PC-3 (cell line): ENCODE measurements around the gene CCNJL. TPM values are rescaled to one million over a fixed set of nuclear protein-coding genes. Genes with fewer than 3 reads are reported as not detected.

Source experiments
- ATAC-seq: fragments of 200-7000 bp; cut with Tn5 transposase; 2 replicates; pipeline ENCODE4 v1.9.1; 2020; ENCODE audit warnings: mild to moderate bottlenecking, moderate library complexity
- Bru-seq: library from RNA; stranded (reverse); fragments of 400-500 nt; gene quantifications from one replicate; lab custom pipeline; 2021; lab: Mats Ljungman, UMichigan
- BruChase-seq, 2 experiments: library from RNA; stranded (reverse); fragments of 400-500 nt; gene quantifications; one replicate each; lab custom pipeline; 2021; lab: Mats Ljungman, UMichigan
- BruUV-seq: library from RNA; stranded (reverse); fragments of 400-500 nt; replicated peaks from 2 replicates; lab custom pipeline; 2021; lab: Mats Ljungman, UMichigan
- CTCF ChIA-PET: fragments of 300-600 bp; sonication (Branson Sonifier 250); formaldehyde crosslinking; loops from one replicate; lab custom pipeline; 2022; ENCODE audit warnings: antibody characterized with exemption; lab: Charles Lee
- POLR2A ChIA-PET: fragments of 300-600 bp; sonication (Branson Sonifier 250); formaldehyde crosslinking; loops from one replicate; lab custom pipeline; 2022; ENCODE audit warnings: antibody characterized with exemption; ENCODE audit not compliant: unreplicated experiment; lab: Charles Lee
- DNase-seq: peaks from one replicate; pipeline ENCODE4 v3.0.0-alpha.2; 2015
- H2AFZ ChIP-seq: fragments of 300-600 bp; sonication (generic); 2 replicates; pipeline ENCODE4 v1.6.0; 2016; ENCODE audit warnings: antibody characterized with exemption, low read length
- H3F3A ChIP-seq: fragments of 300-600 bp; sonication (generic); one replicate; pipeline ENCODE4 v1.6.0; 2017; ENCODE audit warnings: antibody characterized with exemption, low read length, control low read depth, mild to moderate bottlenecking; ENCODE audit not compliant: unreplicated experiment
- H3K27ac ChIP-seq: fragments of 300-600 bp; sonication (generic); 2 replicates; pipeline ENCODE4 v1.5.1; 2016; ENCODE audit warnings: mild to moderate bottlenecking, low read length
- H3K27me3 ChIP-seq: fragments of 300-600 bp; sonication (generic); 2 replicates; pipeline ENCODE4 v1.6.1; 2016; ENCODE audit warnings: low read length, mixed read lengths
- H3K36me3 ChIP-seq: fragments of 300-600 bp; sonication (generic); 2 replicates; pipeline ENCODE4 v1.6.1; 2016; ENCODE audit warnings: low read depth, mixed run types, low read length, mixed read lengths
- H3K4me1 ChIP-seq: fragments of 300-600 bp; sonication (generic); 2 replicates; pipeline ENCODE4 v1.5.1; 2016; ENCODE audit warnings: low read length; ENCODE audit not compliant: insufficient read depth
- H3K4me2 ChIP-seq: fragments of 300-600 bp; sonication (generic); 2 replicates; pipeline ENCODE4 v1.6.0; 2016; ENCODE audit warnings: low read length
- H3K4me3 ChIP-seq: fragments of 300-600 bp; sonication (generic); 2 replicates; pipeline ENCODE4 v1.5.1; 2016; ENCODE audit warnings: mild to moderate bottlenecking, low read length, mixed read lengths
- H3K79me2 ChIP-seq: fragments of 300-600 bp; sonication (generic); 2 replicates; pipeline ENCODE4 v1.6.1; 2017; ENCODE audit warnings: low read length, mixed read lengths
- H3K9ac ChIP-seq: fragments of 300-600 bp; sonication (generic); 2 replicates; pipeline ENCODE4 v1.6.0; 2016; ENCODE audit warnings: mild to moderate bottlenecking, low read length
- H3K9me2 ChIP-seq: fragments of 300-600 bp; sonication (generic); replicated peaks from 2 replicates; pipeline ENCODE4 v1.6.1; 2016; ENCODE audit warnings: mixed run types, low read length, mixed read lengths
- H3K9me3 ChIP-seq: fragments of 300-600 bp; sonication (generic); 2 replicates; pipeline ENCODE4 v1.6.1; 2016; ENCODE audit warnings: low read length, mixed read lengths
- H4K20me1 ChIP-seq: fragments of 300-600 bp; sonication (generic); 2 replicates; pipeline ENCODE4 v1.6.1; 2016; ENCODE audit warnings: low read length, mixed read lengths
- EZH2 ChIP-seq: fragments of 300-600 bp; sonication (generic); IDR thresholded peaks from one replicate; pipeline ENCODE4 v1.6.1; 2017; ENCODE audit warnings: antibody characterized with exemption, mild to moderate bottlenecking, low read length; ENCODE audit not compliant: unreplicated experiment
- EZH2phosphoT487 ChIP-seq: fragments of 300-600 bp; sonication (generic); IDR thresholded peaks from 2 replicates; pipeline ENCODE4 v1.6.1; 2018; ENCODE audit warnings: mild to moderate bottlenecking, antibody characterized with exemption, low read length, borderline replicate concordance
- intact Hi-C: fragments of 100-400 bp; cut with micrococcal nuclease; formaldehyde crosslinking; loops from 2 replicates; pipeline ENCODE4 v1.9.0; 2023
- long read RNA-seq: library from polyadenylated mRNA; unstranded; transcript quantifications from one replicate; pipeline ENCODE4 v2.0.0, GENCODE V29; 2021; ENCODE audit not compliant: unreplicated experiment
- total RNA-seq: library from RNA; depleted of rRNA; stranded (reverse); fragments of >200 nt; gene quantifications from 2 replicates; pipeline ENCODE4 v1.2.3, GENCODE V29; 2014; rRNA removed
- TF ChIP-seq, protein P1 (sequence below): fragments of 300-600 bp; sonication (generic); conservative IDR thresholded peaks from 2 replicates; pipeline ENCODE4 v1.5.1; 2017; ENCODE audit warnings: antibody characterized with exemption, low read depth, mild to moderate bottlenecking, low read length

CCNJL gene
- 7.7 and 9.3 TPM in 2 replicates for total RNA-seq
- Bru-seq, nascent RNA, result percentile 86 among the genes with signal in this experiment
- percentile 72 among the genes with signal in this experiment for BruChase-seq, experiment 1, labeled RNA remaining after a 6-hour chase
- percentile 79 among the genes with signal in this experiment for BruChase-seq, experiment 2, labeled RNA remaining after a 2-hour chase
- long read RNA-seq, transcript CCNJL-201 (6 exons, 3,171 nt), result major isoform, 21 of 140 reads
- long read RNA-seq, transcript CCNJL-203 (7 exons, 3,320 nt), result minor isoform, 5 of 140 reads
- long read RNA-seq, partial matches to known transcripts, result 25 of 140 reads
- long read RNA-seq, other reads (novel, unspliced or antisense), result 89 of 140 reads

DNA sequence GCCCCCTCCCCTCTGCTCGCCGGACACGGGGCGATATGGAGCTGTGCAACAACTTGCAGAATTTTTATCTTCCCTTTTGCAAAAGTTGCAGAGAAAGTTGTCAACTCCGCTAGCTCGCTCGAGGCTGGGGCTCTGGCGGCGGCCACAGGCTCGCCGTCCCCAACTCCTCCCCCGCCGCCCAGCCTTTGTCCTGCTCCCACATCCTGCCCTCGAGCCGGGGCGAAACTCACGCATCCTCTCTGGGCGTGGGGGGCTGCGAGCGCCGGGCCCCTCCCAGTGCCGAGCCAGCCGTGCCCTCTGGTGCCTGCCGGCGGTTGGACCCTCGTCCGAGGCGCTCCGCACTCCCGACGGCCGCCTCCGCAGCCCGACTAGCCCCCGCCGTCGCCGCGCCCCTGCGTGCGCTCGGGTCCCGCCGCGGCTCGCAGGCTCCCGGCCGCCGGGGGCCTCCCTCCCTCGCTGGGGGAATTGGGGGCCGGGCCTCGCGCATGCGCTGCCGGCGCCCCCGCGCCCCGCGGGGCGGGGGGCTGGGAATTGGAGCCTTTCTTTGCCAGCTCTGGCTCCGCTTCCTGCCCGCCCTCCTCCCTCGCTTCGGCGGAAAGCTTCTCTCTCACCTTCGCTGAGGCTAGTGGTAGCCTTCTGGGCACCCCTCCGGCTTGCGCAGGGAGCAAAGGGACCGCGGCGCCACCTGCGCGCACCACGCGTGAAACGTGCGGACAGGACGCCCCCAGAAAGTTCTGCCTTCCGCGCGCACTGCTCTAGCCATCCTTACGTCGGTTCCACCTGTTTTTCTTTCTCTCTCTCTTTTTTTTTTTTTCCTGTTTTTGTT is at the start of gene CCNJL:
TSS of gene CCNJL (minus strand) at position 431 of the 826 bp plus-strand sequence. CDS start 641 bp downstream, outside the sequence.
- ChIA-PET CTCF (interaction anchor here (1.1 kb wide), 1 partner anchor 33 kb away, joined by 16 read pairs; no protein-coding TSS in a partner anchor), POLR2A (interaction anchor here (0.5 to 0.6 kb wide), 3 partner anchors 31 to 305 kb away, joined by 3 to 24 read pairs (median 3); no protein-coding TSS in a partner anchor)
- H3K9ac ChIP-seq, result peak within 1 kb of the TSS; percentile 56
- H3K36me3 ChIP-seq, result no peaks in the 10 kb centered on the region
- BruUV-seq, result no TSS peak
- H3K9me2 ChIP-seq, result no peaks in the 10 kb centered on the region
- DNase-seq (peak; percentile 74), ATAC-seq (peak; percentile 39)
- peak within 1 kb of the TSS; percentile 25; the same call in 1 of the 2 replicates for H3K27ac ChIP-seq
- no peaks in the 10 kb centered on the region for H3K9me3 ChIP-seq
- peak within 1 kb of the TSS; percentile 75 for H3K4me3 ChIP-seq
- H2AFZ ChIP-seq, result peak within 1 kb of the TSS; percentile 66
- H4K20me1 ChIP-seq, result no peaks in the 10 kb centered on the region
- intact Hi-C loops, result no loop called here
- H3K27me3 ChIP-seq, result no peaks in the 10 kb centered on the region
- peaks cover 4% of the 10 kb centered on the region for H3F3A ChIP-seq
- TF ChIP-seq EZH2phosphoT487 (no peak), EZH2 (no peak)
- H3K4me1 ChIP-seq, result peaks cover 36% of the 10 kb centered on the region
- peaks cover 26% of the 10 kb centered on the region for H3K79me2 ChIP-seq
- peak within 1 kb of the TSS; percentile 70 for H3K4me2 ChIP-seq

DNA sequence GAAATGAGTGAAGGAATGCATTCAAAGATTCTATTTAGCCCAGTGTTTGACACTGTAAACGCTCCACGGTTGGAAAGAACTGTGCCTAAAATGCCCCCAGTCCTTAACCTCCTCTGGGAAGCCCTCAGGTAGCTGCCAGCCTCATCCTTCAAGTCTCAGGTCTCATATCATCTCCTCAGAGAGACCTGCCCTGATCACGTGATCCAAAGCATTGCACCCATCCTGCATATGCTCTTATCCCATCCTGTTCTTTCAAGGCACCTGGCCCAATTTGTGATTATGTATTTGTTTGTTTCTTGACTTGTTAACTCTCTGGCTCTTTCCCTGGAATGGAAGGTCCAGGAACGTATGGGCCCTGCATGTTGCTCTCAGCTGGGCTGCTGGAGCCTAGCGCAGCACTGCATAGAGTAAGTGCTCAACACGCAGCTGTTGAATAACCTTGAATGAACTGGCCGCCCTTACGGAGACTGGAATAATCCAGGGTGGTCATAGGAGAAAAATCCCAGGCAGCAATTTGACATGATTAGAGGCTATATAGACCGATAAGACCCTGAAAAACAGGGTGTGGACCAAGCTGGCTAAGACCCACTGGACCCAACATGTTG is 49.4 kb upstream of the CCNJL start:
- ATAC-seq, result no peak
- ChIA-PET POLR2A (interaction anchor here (0.6 kb wide), 1 partner anchor 337 kb away, joined by 7 read pairs; no protein-coding TSS in a partner anchor), CTCF (no interaction called here)

More for the DNA sequence above, 49.4 kb upstream of the CCNJL start:
- no peaks in the 10 kb centered on the region for H3K27me3 ChIP-seq
- no TSS peak for BruUV-seq
- no peaks in the 10 kb centered on the region for H4K20me1 ChIP-seq
- H3K4me2 ChIP-seq, result no peak overlapping the region
- H3K36me3 ChIP-seq, result no peaks in the 10 kb centered on the region
- intact Hi-C loops, result no loop called here
- no peak overlapping the region for H3K4me3 ChIP-seq
- no peak overlapping the region for H3K27ac ChIP-seq
- H3F3A ChIP-seq, result no peaks in the 10 kb centered on the region
- no peak for DNase-seq
- no peaks in the 10 kb centered on the region for H3K9me3 ChIP-seq
- no peaks in the 10 kb centered on the region for H3K9me2 ChIP-seq
- TF ChIP-seq EZH2phosphoT487 (no peak), EZH2 (no peak)
- TF ChIP-seq, protein P1, sequence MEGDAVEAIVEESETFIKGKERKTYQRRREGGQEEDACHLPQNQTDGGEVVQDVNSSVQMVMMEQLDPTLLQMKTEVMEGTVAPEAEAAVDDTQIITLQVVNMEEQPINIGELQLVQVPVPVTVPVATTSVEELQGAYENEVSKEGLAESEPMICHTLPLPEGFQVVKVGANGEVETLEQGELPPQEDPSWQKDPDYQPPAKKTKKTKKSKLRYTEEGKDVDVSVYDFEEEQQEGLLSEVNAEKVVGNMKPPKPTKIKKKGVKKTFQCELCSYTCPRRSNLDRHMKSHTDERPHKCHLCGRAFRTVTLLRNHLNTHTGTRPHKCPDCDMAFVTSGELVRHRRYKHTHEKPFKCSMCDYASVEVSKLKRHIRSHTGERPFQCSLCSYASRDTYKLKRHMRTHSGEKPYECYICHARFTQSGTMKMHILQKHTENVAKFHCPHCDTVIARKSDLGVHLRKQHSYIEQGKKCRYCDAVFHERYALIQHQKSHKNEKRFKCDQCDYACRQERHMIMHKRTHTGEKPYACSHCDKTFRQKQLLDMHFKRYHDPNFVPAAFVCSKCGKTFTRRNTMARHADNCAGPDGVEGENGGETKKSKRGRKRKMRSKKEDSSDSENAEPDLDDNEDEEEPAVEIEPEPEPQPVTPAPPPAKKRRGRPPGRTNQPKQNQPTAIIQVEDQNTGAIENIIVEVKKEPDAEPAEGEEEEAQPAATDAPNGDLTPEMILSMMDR, result no peak
- H3K79me2 ChIP-seq, result no peaks in the 10 kb centered on the region
- no peaks in the 10 kb centered on the region for H3K4me1 ChIP-seq
- no peak overlapping the region for H2AFZ ChIP-seq
- no peak overlapping the region for H3K9ac ChIP-seq
